Tibial nerve (tissue), 3 donors: Measurements from ENCODE around the gene KLHL17.
"Not testable (repeated sequence)": the region's sequence is repeated elsewhere in the genome, so short reads cannot be mapped to it uniquely, and the experiment has no call there.

Source experiments
- POLR2A ChIP-seq, 2 donors: fragments of 450-650 bp; IDR thresholded peaks; one replicate each; pipeline ENCODE4 v1.6.1; 2017; ENCODE audit warnings: antibody characterized with exemption in 2 of 2, mild to moderate bottlenecking in 2 of 2, moderate library complexity in 2 of 2
- TF ChIP-seq, protein P1 (sequence below), 5 experiments: fragments of 200-600 bp in 3 of 5; fragments of 450-650 bp in 2 of 5; sonication (generic) in 3 of 5; IDR thresholded peaks; one replicate each; pipeline ENCODE4 v1.5.1; 2016 to 2019; ENCODE audit warnings: antibody characterized with exemption in 5 of 5, mild to moderate bottlenecking in 3 of 5, moderate library complexity in 2 of 5

DNA sequence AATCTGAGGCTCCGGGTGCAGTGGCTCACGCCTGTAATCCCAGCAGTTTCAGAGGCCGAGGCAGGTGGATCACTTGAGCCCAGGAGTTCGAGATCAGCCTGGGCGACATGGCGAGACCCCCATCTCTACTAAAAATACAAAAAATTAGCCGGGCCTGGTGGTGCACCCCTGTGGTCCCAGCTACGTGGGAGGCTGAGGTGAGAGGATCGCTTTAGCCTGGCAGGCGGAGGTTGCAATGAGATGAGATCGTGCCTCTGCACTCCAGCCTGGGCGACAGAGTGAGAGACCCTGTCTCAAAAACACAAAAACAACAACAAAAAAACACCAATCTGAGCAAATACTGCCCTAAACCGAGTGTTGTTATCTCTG, 52.3 kb downstream of the KLHL17 start:
- TF ChIP-seq POLR2A (IDR thresholded peaks at IDR 0.05): not testable (repeated sequence)
- TF ChIP-seq, protein P1, sequence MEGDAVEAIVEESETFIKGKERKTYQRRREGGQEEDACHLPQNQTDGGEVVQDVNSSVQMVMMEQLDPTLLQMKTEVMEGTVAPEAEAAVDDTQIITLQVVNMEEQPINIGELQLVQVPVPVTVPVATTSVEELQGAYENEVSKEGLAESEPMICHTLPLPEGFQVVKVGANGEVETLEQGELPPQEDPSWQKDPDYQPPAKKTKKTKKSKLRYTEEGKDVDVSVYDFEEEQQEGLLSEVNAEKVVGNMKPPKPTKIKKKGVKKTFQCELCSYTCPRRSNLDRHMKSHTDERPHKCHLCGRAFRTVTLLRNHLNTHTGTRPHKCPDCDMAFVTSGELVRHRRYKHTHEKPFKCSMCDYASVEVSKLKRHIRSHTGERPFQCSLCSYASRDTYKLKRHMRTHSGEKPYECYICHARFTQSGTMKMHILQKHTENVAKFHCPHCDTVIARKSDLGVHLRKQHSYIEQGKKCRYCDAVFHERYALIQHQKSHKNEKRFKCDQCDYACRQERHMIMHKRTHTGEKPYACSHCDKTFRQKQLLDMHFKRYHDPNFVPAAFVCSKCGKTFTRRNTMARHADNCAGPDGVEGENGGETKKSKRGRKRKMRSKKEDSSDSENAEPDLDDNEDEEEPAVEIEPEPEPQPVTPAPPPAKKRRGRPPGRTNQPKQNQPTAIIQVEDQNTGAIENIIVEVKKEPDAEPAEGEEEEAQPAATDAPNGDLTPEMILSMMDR (IDR thresholded peaks at IDR 0.05): not testable (repeated sequence)
